GM12892 (cell line): ENCODE results near the gene FAM3D.

Experiments
- DNase-seq: peaks from one replicate; pipeline ENCODE4 v3.0.0; 2011; ENCODE audit not compliant: insufficient read length
- FAIRE-seq: peaks from 2 replicates; lab custom pipeline; 2011; peaks lifted over from hg19 to GRCh38; lab: Jason Lieb, UNC
- POLR2A ChIP-seq: IDR thresholded peaks from 2 replicates; pipeline ENCODE4 v1.6.1; 2011; ENCODE audit warnings: low read depth, low read length, control low read depth
- POLR2AphosphoS5 ChIP-seq: IDR thresholded peaks from 2 replicates; pipeline ENCODE4 v1.6.1; 2011; ENCODE audit warnings: low read depth, low read length, control low read depth
- TAF1 ChIP-seq: IDR thresholded peaks from 2 replicates; pipeline ENCODE4 v1.6.1; 2011; ENCODE audit warnings: low read depth, mild to moderate bottlenecking, control low read depth, low read length, borderline replicate concordance

Gene FAM3D

DNA sequence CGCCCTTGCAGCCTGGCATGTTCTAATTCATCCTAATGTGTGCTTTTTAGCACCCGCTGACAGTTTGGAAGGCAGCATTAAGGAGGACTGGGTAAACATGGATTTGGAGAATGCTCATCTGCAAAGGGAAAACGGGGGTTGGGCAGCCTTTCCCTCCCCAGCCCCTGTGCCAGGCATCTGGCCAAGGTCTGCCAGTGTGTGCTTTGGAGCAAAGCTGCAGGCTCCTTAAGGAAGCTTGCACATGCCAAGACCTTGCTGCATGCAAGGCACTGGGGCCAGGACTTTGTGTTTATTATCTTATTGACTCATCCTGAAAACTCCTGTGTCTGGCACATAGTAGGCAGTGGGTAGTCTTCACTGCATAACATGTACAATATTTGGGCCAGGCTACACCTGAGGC lies 20.1 kb downstream of the FAM3D start:
- TF ChIP-seq POLR2A (no peak), TAF1 (no peak), POLR2AphosphoS5 (no peak)
- DNase-seq, result no peak

DNA sequence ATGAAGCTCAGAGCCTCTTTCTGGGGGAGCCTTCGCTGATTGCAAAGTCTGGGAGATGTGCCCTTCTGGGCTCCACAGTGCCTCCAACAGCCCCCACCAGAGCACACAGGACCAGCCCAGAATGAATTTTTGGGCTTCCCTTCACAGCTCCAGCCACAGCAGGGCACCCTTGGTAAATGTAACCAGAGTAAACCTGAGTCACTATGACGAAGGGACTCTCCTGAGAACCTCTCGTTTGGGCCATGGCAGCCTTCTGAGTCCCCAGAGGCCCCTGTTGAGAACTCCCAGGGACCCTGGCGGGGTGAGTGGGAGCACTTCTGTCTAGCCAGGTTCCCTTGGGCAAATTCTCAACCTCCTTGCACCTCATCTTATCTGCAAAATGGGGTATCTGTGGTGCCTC lies 20.8 kb downstream of the FAM3D start:
- FAIRE-seq (no peak), DNase-seq (no peak)
- no peak for TF ChIP-seq POLR2AphosphoS5
- no peak for TF ChIP-seq POLR2A
- TF ChIP-seq TAF1, result no peak

More for the DNA sequence above, 20.1 kb downstream of the FAM3D start:
- no peak for FAIRE-seq

DNA sequence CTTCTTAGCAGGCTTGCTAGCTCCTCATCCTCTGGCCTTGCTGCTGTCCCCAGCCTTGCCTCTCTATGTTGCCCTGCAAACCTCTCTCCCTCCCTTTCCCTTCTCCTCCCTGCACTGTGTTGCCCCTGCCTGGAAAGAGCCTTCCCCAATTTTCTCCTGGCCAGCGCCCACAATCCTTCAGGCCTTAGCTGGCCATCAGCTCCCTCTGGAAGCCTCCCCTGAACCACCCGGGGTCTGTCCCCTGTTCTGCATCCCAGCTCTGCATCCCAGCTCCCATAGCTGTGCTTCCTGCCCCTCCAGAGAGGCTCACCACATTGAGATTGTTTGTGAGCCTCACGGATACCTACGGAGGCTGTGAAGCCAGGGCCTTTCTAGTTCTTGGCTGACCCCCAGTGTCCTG lies 23.7 kb downstream of the FAM3D start:
- no peak for FAIRE-seq

DNA sequence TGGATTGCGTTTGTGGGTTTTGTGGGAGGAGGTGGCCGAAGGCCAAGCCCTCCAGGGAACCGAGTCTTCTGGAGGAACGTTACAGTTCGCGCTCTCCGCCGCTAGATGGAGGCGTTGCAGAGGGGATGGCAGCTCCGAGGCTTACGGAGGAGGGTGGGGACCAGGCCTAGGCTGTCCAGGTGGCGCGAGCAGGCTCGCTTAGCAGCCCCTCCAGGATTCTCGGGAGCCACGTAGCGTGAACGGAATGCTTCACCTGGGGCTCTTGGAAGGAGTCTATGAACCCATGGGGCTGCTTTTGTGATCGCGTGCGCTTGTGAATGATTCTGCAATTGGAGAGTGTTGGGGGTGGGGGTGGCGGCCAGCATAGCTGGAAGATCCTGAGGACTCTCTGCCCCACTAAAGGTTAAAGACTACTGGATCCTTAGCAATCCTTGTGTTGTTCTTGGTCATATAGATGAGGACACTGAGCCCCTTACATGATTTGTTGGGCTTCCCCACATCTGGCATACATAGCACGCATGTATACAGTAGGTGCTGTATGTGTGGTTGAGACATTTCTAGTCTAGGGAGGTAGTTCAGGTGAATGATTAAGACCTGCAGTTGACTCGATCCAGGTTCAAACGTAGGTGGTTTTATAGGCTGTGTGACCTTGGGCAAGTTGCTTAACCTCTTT lies 25.7 kb downstream of the FAM3D start:
- TF ChIP-seq POLR2A (no peak), POLR2AphosphoS5 (no peak), TAF1 (no peak)
- DNase-seq (peak; percentile 70), FAIRE-seq (peak; percentile 92)

More for the DNA sequence above, 23.7 kb downstream of the FAM3D start:
- DNase-seq, result no peak
- TF ChIP-seq POLR2AphosphoS5, result no peak
- TF ChIP-seq POLR2A, result no peak
- no peak for TF ChIP-seq TAF1

DNA sequence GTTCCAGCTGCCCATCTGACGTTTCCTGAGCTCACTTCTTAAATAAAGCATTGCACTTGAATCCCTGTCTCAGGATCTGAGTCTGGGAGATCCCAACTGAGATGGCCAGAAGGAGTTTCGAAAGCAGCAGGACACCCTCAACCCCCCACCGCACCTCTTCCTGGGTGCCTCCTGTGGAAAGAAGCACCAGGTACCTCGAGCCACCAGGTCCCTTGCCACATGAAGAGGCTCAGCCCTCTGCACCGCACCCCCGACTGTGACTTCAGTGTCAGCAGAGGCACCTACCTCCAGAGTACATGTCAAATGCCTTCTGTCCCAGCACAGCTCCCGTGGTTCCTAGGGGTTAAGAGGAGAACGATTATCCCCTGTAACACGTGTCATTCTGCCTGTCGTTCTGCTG lies 26.7 kb downstream of the FAM3D start:
- no peak for TF ChIP-seq POLR2A
- TF ChIP-seq POLR2AphosphoS5, result no peak
- no peak for TF ChIP-seq TAF1
- DNase-seq (no peak), FAIRE-seq (no peak)

DNA sequence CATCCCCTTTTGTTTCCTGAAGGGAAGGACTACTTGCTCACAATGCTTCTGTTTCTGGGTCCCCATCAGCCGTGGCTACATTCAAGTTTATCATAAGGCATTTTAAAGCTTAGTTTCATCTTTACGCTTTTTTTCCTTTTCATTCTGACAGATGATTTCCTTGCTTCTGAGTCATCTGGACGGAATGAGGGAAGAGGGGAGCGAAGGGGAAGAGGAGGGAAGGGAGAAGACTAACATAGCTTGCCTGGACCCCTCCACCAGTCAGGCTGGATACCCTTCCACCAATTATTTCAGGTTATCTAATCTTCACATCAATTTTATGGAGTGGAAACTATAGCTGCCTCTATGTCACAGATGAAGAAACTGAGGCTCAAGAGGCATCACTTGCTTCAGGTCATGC lies 27.6 kb downstream of the FAM3D start:
- FAIRE-seq, result no peak
- TF ChIP-seq POLR2A, result no peak
- no peak for TF ChIP-seq TAF1
- no peak for TF ChIP-seq POLR2AphosphoS5
- no peak for DNase-seq

DNA sequence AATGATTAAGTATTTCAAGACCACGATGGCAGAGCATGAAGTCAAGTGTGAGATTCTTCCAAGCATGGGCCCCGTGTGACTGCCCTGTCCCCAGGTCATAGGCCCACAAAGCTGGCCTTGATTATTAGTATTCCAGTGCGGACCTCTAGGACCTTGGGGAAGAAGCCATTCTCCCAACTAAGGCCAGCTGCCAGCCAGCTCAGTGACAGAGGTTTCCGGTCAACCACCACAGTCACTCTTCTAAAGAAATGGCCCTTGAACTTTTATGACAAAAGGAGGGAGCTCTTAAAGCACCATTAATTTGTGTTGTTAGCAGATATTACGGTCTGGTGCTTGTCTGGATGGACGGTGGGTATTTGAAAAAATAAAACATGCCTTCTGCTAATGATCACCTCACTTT lies 28.0 kb downstream of the FAM3D start:
- DNase-seq (no peak), FAIRE-seq (no peak)
- no peak for TF ChIP-seq POLR2A
- TF ChIP-seq POLR2AphosphoS5, result no peak
- no peak for TF ChIP-seq TAF1

DNA sequence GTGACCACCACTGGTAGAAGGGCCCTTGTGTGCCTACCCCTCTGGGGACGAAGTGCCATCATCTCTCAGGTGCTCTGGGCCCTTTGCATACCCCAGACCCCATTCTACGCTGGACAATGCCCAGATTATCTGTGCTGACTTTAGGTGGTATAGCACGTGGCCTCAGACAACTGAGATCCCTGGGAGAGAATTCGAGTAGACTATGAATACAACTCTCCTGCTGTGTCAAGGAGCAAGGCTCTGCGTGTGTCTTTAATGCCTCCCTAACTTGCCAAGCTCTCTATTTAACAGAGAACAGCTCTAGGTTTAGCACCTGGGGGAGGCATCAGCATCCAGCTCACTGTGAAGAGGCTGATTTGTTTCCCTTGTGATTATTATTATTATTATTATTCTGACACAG lies 29.1 kb downstream of the FAM3D start:
- DNase-seq (no peak), FAIRE-seq (no peak)
- no peak for TF ChIP-seq POLR2A
- TF ChIP-seq TAF1, result no peak
- no peak for TF ChIP-seq POLR2AphosphoS5

DNA sequence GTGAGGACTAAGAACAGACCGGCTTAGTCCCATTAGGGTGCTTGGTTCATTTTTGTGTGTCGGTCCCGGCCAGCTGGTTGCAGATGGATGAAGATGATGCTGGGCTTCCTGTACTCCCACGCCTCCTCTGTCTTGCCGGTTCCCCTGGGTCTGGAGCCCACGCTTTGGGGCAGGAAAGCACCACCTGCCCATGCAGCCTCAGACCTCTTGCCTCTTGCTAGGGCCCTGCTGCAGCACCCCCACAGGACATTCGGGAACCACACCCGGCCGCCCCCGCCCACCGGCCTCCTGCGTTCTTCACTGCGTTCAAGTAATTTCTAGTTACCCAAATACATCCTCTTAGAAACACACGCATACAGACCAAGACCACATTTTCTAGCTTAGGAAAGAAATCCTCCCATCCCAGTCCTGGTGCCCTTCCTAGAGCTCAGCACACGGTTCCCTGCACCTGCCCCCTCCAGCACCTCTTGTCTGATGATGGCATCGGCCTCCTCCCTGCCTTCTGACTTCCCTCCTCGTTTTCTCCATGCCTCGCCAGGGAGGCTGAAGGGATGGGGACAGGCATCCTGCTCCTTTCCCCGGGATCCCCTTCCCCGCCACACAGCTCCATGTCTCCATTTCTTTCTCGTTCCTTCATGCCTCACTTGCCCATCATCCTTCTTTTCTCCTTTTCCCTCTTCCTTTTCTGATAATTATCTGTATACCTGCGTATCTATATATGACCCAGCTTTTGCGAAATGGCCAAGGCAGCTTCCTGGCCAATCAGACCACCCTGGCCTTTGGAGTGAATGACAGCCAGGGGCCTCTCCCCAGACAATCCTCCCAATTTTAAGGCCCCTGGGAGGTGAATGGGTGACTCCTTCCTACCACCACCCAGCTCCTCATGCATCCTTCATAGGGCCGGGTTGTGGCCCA lies 30.9 kb downstream of the FAM3D start:
- DNase-seq (peak; percentile 37), FAIRE-seq (no peak)
- TF ChIP-seq POLR2AphosphoS5 (no peak), TAF1 (no peak), POLR2A (no peak)

DNA sequence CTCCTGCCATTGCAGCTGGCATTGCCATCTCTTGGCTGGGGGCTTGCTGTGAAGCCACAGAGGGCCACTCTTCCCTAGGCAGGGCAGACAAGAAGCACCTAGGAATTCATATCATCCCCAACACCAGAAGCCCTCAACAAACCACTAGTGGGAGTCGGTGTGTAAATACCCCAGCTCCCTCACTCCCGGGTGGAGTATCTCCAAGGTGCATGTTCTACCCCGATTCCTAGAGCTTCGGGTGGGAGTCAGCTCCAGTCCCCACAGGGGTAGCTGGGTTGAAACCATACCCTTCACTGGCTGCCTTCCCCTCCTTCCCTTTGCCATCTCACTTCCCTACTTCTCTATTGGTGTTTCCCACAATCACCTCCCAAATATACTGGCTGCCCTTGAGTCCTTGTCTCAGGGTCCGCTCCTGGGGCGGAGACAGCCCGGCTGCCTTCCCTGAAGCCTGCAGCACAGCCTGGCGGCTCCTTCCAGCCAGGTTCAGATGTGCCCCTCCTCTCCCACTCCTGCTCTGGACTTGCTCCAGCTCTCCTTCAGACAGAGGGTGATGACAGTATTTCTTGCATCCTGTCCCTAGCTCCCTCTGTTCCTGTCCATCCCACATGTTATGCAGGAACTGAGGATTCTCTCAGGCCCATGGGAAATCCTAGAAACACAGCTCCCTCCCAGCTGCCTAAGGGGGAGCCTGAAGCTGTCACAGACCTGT lies 33.3 kb downstream of the FAM3D start:
- DNase-seq (no peak), FAIRE-seq (no peak)
- TF ChIP-seq POLR2A (no peak), POLR2AphosphoS5 (no peak), TAF1 (no peak)

DNA sequence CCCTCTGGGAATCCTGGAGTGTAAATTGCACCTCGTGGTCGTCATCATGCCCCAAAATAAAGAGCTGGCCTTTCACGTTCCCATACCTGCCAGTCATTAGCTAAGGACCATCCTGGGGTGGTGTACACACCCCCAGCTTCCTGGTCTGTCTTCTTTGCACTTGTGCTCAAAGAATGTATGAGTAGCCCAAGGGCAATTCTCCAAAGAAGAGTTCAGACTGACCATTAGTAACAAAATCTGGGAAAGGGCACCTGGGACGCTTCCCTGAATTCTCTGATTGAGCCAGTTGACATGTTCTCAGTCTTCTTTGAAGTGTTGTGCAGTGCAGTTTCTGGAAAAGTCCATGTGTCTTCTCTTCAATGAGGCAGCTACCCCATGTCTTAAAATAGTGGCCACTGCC lies 34.8 kb downstream of the FAM3D start:
- TF ChIP-seq POLR2A (no peak), POLR2AphosphoS5 (no peak), TAF1 (no peak)
- DNase-seq (no peak), FAIRE-seq (no peak)

DNA sequence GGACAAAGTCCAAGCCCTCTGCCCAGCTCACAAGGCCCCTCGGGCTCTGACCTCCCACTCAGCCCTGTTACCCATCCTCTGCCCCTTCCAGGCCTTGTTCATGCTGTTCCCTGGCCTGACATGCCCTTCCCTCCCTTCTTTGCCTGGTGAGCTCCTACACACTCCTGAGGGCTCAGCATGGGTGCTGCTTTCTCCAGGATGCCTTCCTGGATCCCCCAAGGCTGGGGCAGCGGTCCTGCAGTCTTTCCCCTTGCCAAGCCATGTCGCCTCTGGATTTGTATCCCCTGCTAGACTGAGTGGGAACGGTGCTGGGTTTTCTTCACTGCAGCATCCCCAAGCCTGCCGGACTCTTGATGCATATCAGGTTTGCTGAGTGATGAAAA lies 35.9 kb downstream of the FAM3D start:
- TF ChIP-seq POLR2A, result no peak
- no peak for TF ChIP-seq POLR2AphosphoS5
- no peak for TF ChIP-seq TAF1
- DNase-seq (no peak), FAIRE-seq (no peak)
